ENCODE measurements around the gene NECTIN1. TPM values are rescaled to one million over a fixed set of nuclear protein-coding genes. Genes with fewer than 3 reads are reported as not detected.

NECTIN1 gene
- total and polyA plus RNA-seq, 2 donors (not counting 3 experiments of a cell fraction or from before 2014, with no cell fraction given) = 10.8 to 23.6 TPM

- CTCF ChIA-PET = interaction anchor here (0.7 to 1.3 kb wide), 2 partner anchors 11 to 1578 kb away, joined by 3 to 4 read pairs; no protein-coding TSS in a partner anchor
- H3K4me1 ChIP-seq (ENCODE audit: control insufficient read depth, extremely low read depth, insufficient read depth, low read length) = no peaks in the 10 kb centered on the region
- DNase-seq (ENCODE audit: low read depth, low spot score) (no peak), FAIRE-seq (no peak)
- intact Hi-C loops (cut with micrococcal nuclease) = no loop called here
- no TSS peak for BruUV-seq (replicated peaks)
- no peaks in the 10 kb centered on the region for H3K79me2 ChIP-seq (ENCODE audit: control insufficient read depth, insufficient read depth, low read length)
- TF ChIP-seq EZH2 (IDR thresholded peaks at IDR 0.05; ENCODE audit: borderline replicate concordance, low read depth, low read length, severe bottlenecking) = no peak
- TF ChIP-seq FOS (IDR thresholded peaks at IDR 0.05; ENCODE audit: borderline replicate concordance, insufficient read depth, low read length) = no peak
- no peak for TF ChIP-seq POLR2AphosphoS5 (IDR thresholded peaks at IDR 0.05; ENCODE audit: insufficient read depth, low read depth, low read length)
- no peak for TF ChIP-seq GATA2 (IDR thresholded peaks at IDR 0.05; ENCODE audit: insufficient read depth, insufficient read length, low read depth, low read length)
- no peak for TF ChIP-seq POLR2A (IDR thresholded peaks at IDR 0.05; ENCODE audit: low read depth, low read length)
- TF ChIP-seq, protein P1, sequence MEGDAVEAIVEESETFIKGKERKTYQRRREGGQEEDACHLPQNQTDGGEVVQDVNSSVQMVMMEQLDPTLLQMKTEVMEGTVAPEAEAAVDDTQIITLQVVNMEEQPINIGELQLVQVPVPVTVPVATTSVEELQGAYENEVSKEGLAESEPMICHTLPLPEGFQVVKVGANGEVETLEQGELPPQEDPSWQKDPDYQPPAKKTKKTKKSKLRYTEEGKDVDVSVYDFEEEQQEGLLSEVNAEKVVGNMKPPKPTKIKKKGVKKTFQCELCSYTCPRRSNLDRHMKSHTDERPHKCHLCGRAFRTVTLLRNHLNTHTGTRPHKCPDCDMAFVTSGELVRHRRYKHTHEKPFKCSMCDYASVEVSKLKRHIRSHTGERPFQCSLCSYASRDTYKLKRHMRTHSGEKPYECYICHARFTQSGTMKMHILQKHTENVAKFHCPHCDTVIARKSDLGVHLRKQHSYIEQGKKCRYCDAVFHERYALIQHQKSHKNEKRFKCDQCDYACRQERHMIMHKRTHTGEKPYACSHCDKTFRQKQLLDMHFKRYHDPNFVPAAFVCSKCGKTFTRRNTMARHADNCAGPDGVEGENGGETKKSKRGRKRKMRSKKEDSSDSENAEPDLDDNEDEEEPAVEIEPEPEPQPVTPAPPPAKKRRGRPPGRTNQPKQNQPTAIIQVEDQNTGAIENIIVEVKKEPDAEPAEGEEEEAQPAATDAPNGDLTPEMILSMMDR (IDR thresholded peaks at IDR 0.05; ENCODE audit: extremely low read depth in 1 of 2, insufficient read depth in 1 of 2, low read depth in 1 of 2, low read length in 2 of 2) = no peak
- TF ChIP-seq JUN (IDR thresholded peaks at IDR 0.05; ENCODE audit: borderline replicate concordance, insufficient read depth, insufficient read length, low read depth) = no peak
- no peak for TF ChIP-seq MYC (IDR thresholded peaks at IDR 0.05; ENCODE audit: low read depth, low read length)
- TF ChIP-seq MAX (IDR thresholded peaks at IDR 0.05; ENCODE audit: insufficient read depth, insufficient read length) = no peak
- no peaks in the 10 kb centered on the region for H4K20me1 ChIP-seq (replicated peaks; ENCODE audit: control insufficient read depth, extremely low read depth, insufficient read depth, low read length)
- H3K36me3 ChIP-seq (ENCODE audit: control insufficient read depth in 2 of 2, extremely low read depth in 1 of 2, insufficient read depth in 2 of 2, low read length in 2 of 2) = no peaks in the 10 kb centered on the region
- no peaks in the 10 kb centered on the region for H3K9me3 ChIP-seq (replicated peaks; ENCODE audit: control insufficient read depth, insufficient read depth, low read length)
- no peak overlapping the region for H3K27ac ChIP-seq (ENCODE audit: insufficient read depth, low read depth, low read length)
- no peaks in the 10 kb centered on the region for H3K9me1 ChIP-seq (replicated peaks; ENCODE audit: control insufficient read depth, extremely low read depth, insufficient read depth, low read length)
- no peak overlapping the region for H3K9ac ChIP-seq (replicated peaks; ENCODE audit: extremely low read depth, insufficient read depth, low read length)
- POLR2A ChIA-PET = no interaction called here
- H3K4me2 ChIP-seq (ENCODE audit: insufficient read depth, low read length) = no peak overlapping the region
- dilution Hi-C loops (cut with MboI; ENCODE audit: extremely low pct_ligation_motif_present, low sequenced_read_pairs) = no loop called here
- no peak overlapping the region for H3K4me3 ChIP-seq (replicated peaks in 1 of 3; ENCODE audit: insufficient read depth in 1 of 3, low read depth in 1 of 3, low read length in 3 of 3)
- no peak overlapping the region for H2AFZ ChIP-seq (ENCODE audit: low read depth, low read length)
- H3K27me3 ChIP-seq (ENCODE audit: control insufficient read depth in 2 of 2, insufficient read depth in 2 of 2, low read length in 2 of 2) = no peaks in the 10 kb centered on the region
Observed at GRCh38 chr11:119637481-119637880, 91.5 kb downstream of the NECTIN1 start.

All from endothelial cell of umbilical vein (primary cell).